Fibroblast of the conjunctiva (primary cell): ENCODE results near the gene TAP2.
A peak's percentile ranks its signal among the peaks of the same experiment; 100 is the strongest.
"Not testable (repeated sequence)": the region's sequence is repeated elsewhere in the genome, so short reads cannot be mapped to it uniquely, and the experiment has no call there.

Experiments
- DNase-seq: peaks from one replicate; pipeline ENCODE4 v3.0.0-alpha.2; 2010; ENCODE audit warnings: low read depth

TAP2 gene

DNA sequence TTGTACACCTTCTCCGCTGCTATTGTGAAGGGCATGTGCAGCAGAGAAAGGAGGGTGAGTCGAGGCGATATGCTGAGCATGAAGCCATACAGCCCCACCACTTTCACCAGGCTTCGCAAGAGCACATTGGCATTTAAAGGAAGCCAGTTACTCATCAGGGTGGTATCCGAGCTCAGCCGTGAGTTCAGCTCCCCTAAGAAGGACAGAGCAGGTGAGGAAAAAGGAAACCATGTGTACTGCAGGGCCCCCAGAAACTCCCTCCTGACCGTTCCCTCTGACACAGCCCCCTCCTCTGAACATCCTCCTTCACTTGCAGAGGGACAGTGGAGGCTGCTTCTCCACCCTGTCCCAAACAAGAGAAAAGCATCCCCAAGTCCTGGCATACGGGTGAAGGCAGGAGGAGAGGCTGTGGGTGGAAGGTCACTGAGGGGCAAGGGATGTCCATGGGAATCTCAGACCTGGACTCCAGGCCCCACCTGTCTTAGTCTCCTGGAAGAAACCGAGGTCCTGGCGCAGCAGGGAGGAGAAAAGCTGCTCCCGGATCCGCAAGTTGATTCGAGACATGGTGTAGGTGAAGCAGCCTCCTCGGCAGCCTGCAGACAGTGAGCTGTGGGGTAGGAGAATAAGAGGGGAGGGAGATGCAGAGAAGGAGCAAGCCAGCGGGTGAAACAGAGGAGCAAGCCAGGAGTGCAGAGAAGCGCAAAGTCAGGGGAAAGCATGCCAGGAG lies 3.2 kb downstream of the TAP2 start:
- no peak for DNase-seq

GRCh38 chr6:32833664-32834063 lies 4.9 kb downstream of the TAP2 start:
- no peak for DNase-seq

- no peak for DNase-seq
These were observed 6.0 kb downstream of the TAP2 start for GRCh38 chr6:32832535-32832934.

DNA sequence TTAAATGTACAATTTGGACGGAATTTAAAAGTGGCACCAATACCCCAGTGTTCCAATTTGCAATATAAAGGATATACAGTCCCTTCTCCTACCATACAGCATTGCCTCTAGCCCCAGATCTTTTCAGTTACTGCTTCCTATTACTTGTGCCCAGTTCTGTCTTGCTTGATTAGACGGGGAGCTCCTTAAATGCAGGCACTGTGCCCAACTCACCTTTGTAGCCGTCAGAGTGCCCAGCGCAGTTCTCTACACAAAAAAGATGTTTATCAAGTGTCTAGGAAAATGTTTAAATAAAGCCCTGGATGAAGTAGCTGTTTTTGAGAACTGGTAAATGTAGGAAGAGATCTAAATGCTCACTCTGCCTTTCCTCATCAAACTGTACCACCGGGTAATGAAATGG lies 7.6 kb downstream of the TAP2 start:
- DNase-seq = no peak

GRCh38 chr6:32830017-32830416 lies 8.5 kb downstream of the TAP2 start:
- no peak for DNase-seq

GRCh38 chr6:32829495-32829894 lies 9.0 kb downstream of the TAP2 start:
- no peak for DNase-seq

- no peak for DNase-seq
These were observed 11.5 kb downstream of the TAP2 start for GRCh38 chr6:32827025-32827424.

GRCh38 chr6:32825966-32826365 lies 12.6 kb downstream of the TAP2 start:
- peak; percentile 10 for DNase-seq

GRCh38 chr6:32819729-32820128 lies 18.8 kb downstream of the TAP2 start:
- peak; percentile 12 for DNase-seq

- no peak for DNase-seq
These were observed 19.7 kb downstream of the TAP2 start for GRCh38 chr6:32818867-32819266.

DNA sequence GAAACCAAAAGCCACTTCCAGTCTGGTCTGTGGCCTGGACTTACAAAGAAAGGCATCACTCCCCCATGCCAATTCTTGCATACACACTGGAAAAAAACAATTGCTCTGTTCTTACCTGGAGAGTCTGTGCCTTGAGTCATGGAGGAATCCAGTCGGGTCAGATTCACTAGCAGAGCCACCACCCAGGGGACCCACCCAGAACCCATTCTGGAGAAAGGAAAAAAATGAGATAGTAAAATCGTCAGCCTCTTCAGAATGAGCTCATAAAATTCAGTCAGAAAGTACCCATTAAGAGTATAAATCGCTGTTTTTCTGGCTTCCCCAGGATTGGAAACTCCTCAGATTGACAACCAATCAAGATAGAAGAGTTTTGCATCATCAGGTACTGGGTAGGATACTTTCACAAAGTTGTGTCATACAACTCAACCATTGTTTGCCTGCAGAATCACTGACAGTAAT lies 21.8 kb downstream of the TAP2 start, which contains the start of gene HLA-DOB:
HLA-DOB (minus strand) TSS at position 257 of the 459 bp plus-strand sequence; CDS start at position 206, 51 bp downstream.
- DNase-seq = no peak

GRCh38 chr6:32815996-32816395 lies 22.5 kb downstream of the TAP2 start:
- DNase-seq = no peak

- DNase-seq = no peak
These were observed 23.4 kb downstream of the TAP2 start for GRCh38 chr6:32815115-32815514.

DNA sequence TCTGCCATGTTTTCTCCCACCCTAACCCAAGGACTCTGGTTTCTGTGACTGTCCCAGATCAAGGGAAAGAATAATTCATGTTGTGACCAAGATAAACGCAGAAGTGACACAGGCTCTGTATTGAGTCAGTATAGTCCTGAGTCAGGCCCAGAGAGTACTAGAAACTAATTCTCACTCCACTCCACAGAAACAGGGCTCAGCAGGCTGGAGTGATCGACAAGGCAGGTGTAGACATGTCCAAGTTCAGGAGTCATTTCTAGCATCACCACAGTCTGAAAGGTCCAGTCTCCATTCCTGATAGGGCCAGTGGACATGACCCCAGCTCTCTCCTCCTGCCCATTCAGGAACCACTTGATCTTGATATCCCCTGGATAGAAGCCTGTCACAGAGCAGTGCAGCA lies 24.4 kb downstream of the TAP2 start:
- DNase-seq = no peak

GRCh38 chr6:32809171-32809570 lies 29.4 kb downstream of the TAP2 start:
- no peak for DNase-seq

- no peak for DNase-seq
These were observed 31.4 kb downstream of the TAP2 start for GRCh38 chr6:32807020-32807580.

GRCh38 chr6:32805404-32805803 lies 33.1 kb downstream of the TAP2 start:
- not testable (repeated sequence) for DNase-seq

DNA sequence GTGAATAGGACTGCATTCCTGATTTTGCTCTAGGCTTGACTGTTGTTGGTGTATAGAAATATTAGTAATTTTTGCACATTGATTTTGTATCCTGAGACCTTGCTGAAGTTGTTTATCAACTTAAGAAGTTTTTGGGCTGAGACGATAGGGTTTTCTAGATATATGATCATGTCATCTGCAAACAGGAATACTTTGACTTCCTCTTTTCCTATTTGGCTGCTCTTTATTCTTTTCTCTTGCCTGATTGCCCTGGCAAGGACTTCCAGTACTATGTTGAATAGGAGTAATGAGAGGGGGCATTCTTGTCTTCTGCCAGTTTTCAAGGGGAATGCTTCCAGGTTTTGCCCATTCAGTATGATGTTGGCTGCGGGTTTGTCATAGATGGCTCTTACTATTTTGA lies 35.1 kb downstream of the TAP2 start:
- no peak for DNase-seq

DNA sequence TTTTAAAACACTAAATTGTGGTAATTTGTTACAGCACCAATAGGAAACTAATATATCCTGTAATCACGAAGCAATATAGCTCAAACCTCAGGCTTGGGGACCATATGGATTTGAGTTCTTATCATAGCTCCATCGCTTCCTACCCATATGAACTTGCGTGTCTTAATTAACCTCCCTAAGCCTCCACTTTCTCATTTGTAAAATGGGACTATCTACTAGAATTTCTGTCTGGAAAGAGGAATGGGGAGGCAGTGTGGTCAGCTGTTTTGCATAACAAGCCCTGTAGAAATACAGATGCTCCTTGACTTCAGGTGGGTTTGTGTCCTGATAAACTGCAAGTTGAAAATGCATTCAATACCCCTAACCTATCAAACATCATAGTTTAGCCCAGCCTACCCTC lies 38.8 kb downstream of the TAP2 start:
- no peak for DNase-seq

GRCh38 chr6:32799168-32799567 lies 39.4 kb downstream of the TAP2 start:
- DNase-seq = no peak

DNA sequence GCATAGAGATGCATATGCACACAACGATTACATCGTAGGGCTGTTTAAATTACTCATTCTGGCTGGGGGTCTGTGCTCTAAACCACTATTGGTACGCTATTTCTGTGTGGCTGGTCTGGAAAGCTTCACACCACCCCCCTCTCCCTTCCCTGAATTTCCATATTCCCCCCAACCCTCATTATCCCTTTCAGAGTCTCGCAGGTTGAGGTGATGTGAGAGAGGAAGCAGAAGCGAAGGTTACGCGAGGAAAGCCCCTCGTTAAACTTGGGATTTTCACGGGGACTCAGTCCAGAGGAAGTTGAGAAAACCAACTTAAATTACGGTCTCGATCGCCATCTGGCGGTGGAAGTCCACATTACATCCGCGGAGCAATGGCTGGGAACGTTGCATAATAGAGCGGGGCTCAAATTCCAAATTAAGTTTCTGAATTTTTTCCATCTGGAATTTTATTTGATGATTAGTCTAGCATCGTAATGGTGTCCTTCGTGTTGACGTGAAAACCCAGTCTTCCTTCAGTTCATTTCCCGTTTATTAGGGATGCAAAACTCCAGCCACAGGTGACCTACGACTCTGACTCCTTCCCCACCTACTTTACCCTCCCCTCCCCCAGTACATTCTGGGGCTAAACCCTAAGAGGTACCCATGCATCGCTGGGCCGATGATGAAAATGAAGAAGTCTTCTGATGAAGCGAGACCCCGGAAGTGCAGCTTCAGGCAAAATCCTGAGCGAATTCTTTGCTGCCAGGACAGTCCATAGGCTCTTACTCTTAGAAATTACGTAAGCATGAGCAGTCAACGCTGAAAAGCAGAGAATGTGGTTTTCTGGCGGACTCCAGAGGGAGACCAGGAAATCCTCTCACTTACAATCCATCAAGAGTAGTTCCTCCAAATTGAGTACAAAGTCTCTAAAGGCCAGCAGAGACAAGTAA lies 41.4 kb downstream of the TAP2 start:
- DNase-seq = peak; percentile 44

- no peak for DNase-seq
These were observed 44.0 kb downstream of the TAP2 start for GRCh38 chr6:32794510-32794909.
